HCT116 (cell line): ENCODE results near the gene TIMM9. TPM values are rescaled to one million over a fixed set of nuclear protein-coding genes. Genes with fewer than 3 reads are reported as not detected.
"Not testable (repeated sequence)": the region's sequence is repeated elsewhere in the genome, so short reads cannot be mapped to it uniquely, and the experiment has no call there.

Experiments
- ATAC-seq: fragments of 200-7000 bp; cut with Tn5 transposase; 2 replicates; pipeline ENCODE4 v1.9.1; 2020; ENCODE audit warnings: mild to moderate bottlenecking, moderate library complexity
- BruUV-seq: library from RNA; stranded (reverse); fragments of 400-500 nt; replicated peaks from 2 replicates; lab custom pipeline; 2021; lab: Mats Ljungman, UMichigan
- CTCF ChIA-PET: fragments of 300-600 bp; sonication (Branson Sonifier 250); formaldehyde crosslinking; loops from one replicate; lab custom pipeline; 2021; ENCODE audit warnings: antibody characterized with exemption; lab: Charles Lee
- POLR2A ChIA-PET: fragments of 300-600, 350-600 bp; sonication (Branson Sonifier 250); formaldehyde crosslinking; loops from one replicate; lab custom pipeline; 2021; ENCODE audit warnings: antibody characterized with exemption; lab: Charles Lee
- RAD21 ChIA-PET, 2 experiments: fragments of 300-600 bp; sonication (Branson Sonifier 250); formaldehyde crosslinking; loops; one replicate each; lab custom pipeline; 2023; ENCODE audit warnings: low total read pairs in 2 of 2; ENCODE audit not compliant: uncharacterized antibody in 2 of 2, unreplicated experiment in 2 of 2, low non-redundant PET in 1 of 2; lab: Charles Lee
- DNase-seq: peaks from one replicate; pipeline ENCODE4 v3.0.0-alpha.2; 2010; ENCODE audit warnings: low read depth, low spot score
- H2AFZ ChIP-seq: fragments of 200-600 bp; shearing (Covaris generic), sonication (generic); 2 replicates; pipeline ENCODE4 v1.6.1; 2017; ENCODE audit warnings: low read depth, mixed run types, mixed read lengths, antibody characterized with exemption, low read length; ENCODE audit not compliant: poor library complexity, severe bottlenecking
- H3K27ac ChIP-seq: 2 replicates; pipeline ENCODE4 v1.5.1; 2012; ENCODE audit warnings: low read depth, low read length
- H3K27me3 ChIP-seq: fragments of 200-600 bp; sonication (generic); 2 replicates; pipeline ENCODE4 v1.6.1; 2016; ENCODE audit warnings: mixed run types, low read length, mixed read lengths; ENCODE audit not compliant: insufficient read depth
- H3K36me3 ChIP-seq, 2 experiments: fragments of 200-500 bp in 1 of 2; fragments of 200-600 bp in 1 of 2; sonication (Bioruptor generic) in 1 of 2; sonication (generic) in 1 of 2; 2 replicates each; pipeline versions ENCODE4 v1.5.1 to v1.6.1; 2014 to 2016; ENCODE audit warnings: low read length in 2 of 2, inconsistent platforms in 1 of 2, mixed read lengths in 1 of 2, mixed run types in 1 of 2; ENCODE audit not compliant: insufficient read depth in 2 of 2, control insufficient read depth in 1 of 2
- H3K4me1 ChIP-seq, 2 experiments: fragments of 200-600 bp in 1 of 2; sonication (generic) in 1 of 2; 2 replicates each; pipeline versions ENCODE4 v1.5.1 to v1.6.1; 2012 to 2017; ENCODE audit warnings: low read length in 2 of 2, inconsistent platforms in 1 of 2, mild to moderate bottlenecking in 1 of 2, mixed read lengths in 1 of 2, mixed run types in 1 of 2, moderate library complexity in 1 of 2; ENCODE audit not compliant: insufficient read depth in 2 of 2, control insufficient read depth in 1 of 2
- H3K4me2 ChIP-seq: fragments of 200-600 bp; sonication (generic); 2 replicates; pipeline ENCODE4 v1.6.1; 2017; ENCODE audit warnings: mixed run types, low read length, mixed read lengths
- H3K4me3 ChIP-seq, 2 experiments: fragments of 200-600 bp in 1 of 2; sonication (generic) in 1 of 2; replicated peaks in 1 of 2; 2 replicates each; pipeline ENCODE4 v1.5.1; 2011 to 2016; ENCODE audit warnings: low read length in 2 of 2, control low read depth in 1 of 2, low read depth in 1 of 2, mild to moderate bottlenecking in 1 of 2, mixed read lengths in 1 of 2, mixed run types in 1 of 2
- H3K79me2 ChIP-seq: fragments of 200-600 bp; sonication (generic); 2 replicates; pipeline ENCODE4 v1.6.1; 2017; ENCODE audit warnings: mild to moderate bottlenecking, mixed run types, low read length, moderate library complexity, mixed read lengths; ENCODE audit not compliant: insufficient read depth
- H3K9ac ChIP-seq: fragments of 200-600 bp; sonication (generic); 2 replicates; pipeline ENCODE4 v1.6.1; 2016; ENCODE audit warnings: low read length, mixed read lengths
- H3K9me2 ChIP-seq: fragments of 200-600 bp; sonication (generic), shearing (Covaris generic); 2 replicates; pipeline ENCODE4 v1.6.1; 2017; ENCODE audit warnings: mixed run types, mild to moderate bottlenecking, moderate library complexity; ENCODE audit not compliant: insufficient read depth
- H3K9me3 ChIP-seq, 2 experiments: fragments of 200-500 bp in 1 of 2; fragments of 200-600 bp in 1 of 2; sonication (Bioruptor generic) in 1 of 2; sonication (generic) in 1 of 2; 2 replicates each; pipeline ENCODE4 v1.6.1; 2014 to 2017; ENCODE audit warnings: low read length in 2 of 2, mixed read lengths in 2 of 2, inconsistent platforms in 1 of 2, low read depth in 1 of 2, mild to moderate bottlenecking in 1 of 2, mixed run types in 1 of 2, moderate library complexity in 1 of 2; ENCODE audit not compliant: control insufficient read depth in 1 of 2, insufficient read depth in 1 of 2
- H4K20me1 ChIP-seq: fragments of 200-600 bp; sonication (generic), shearing (Covaris generic); 2 replicates; pipeline ENCODE4 v1.6.1; 2017; ENCODE audit warnings: mixed run types, mild to moderate bottlenecking, moderate library complexity; ENCODE audit not compliant: insufficient read depth
- CBX3 ChIP-seq: IDR thresholded peaks from 2 replicates; pipeline ENCODE4 v1.6.1; 2012; ENCODE audit warnings: low read depth
- ELF1 ChIP-seq: IDR thresholded peaks from 2 replicates; pipeline ENCODE4 v1.6.1; 2012; ENCODE audit warnings: low read depth, borderline replicate concordance
- RAD21 ChIP-seq: IDR thresholded peaks from 2 replicates; pipeline ENCODE4 v1.6.1; 2012; ENCODE audit warnings: low read depth, mild to moderate bottlenecking
- TCF7L2 ChIP-seq: IDR thresholded peaks from 2 replicates; pipeline ENCODE4 v1.7.0; 2011; ENCODE audit warnings: borderline replicate concordance, inconsistent platforms; ENCODE audit not compliant: insufficient read depth, insufficient read length; ENCODE audit errors: extremely low read depth
- intact Hi-C: fragments of 100-400 bp; cut with micrococcal nuclease; formaldehyde crosslinking; loops from 2 replicates; pipeline ENCODE4 v1.10.0; 2022
- total RNA-seq: library from RNA; stranded (reverse); gene quantifications from one replicate; pipeline ENCODE4 v1.2.1, GENCODE V29; 2021; ENCODE audit not compliant: unreplicated experiment
- TF ChIP-seq, protein P1 (sequence below): IDR thresholded peaks from 2 replicates; pipeline ENCODE4 v1.6.1; 2012
- TF ChIP-seq, protein P2 (sequence below), 3 experiments: fragments of 200-600 bp in 1 of 3; sonication (generic) in 1 of 3; IDR thresholded peaks in 2 of 3; conservative IDR thresholded peaks in 1 of 3; 2 replicates each; pipeline ENCODE4 v1.5.1; 2012 to 2017; ENCODE audit warnings: low read depth in 2 of 3, low read length in 2 of 3, antibody characterized with exemption in 1 of 3, borderline replicate concordance in 1 of 3, control low read depth in 1 of 3, mild to moderate bottlenecking in 1 of 3, mixed read lengths in 1 of 3, mixed run types in 1 of 3, moderate library complexity in 1 of 3; ENCODE audit not compliant: insufficient read depth in 1 of 3

The TIMM9 gene
- total RNA-seq, 1 experiment from 2014 or later = 40.7 TPM

DNA sequence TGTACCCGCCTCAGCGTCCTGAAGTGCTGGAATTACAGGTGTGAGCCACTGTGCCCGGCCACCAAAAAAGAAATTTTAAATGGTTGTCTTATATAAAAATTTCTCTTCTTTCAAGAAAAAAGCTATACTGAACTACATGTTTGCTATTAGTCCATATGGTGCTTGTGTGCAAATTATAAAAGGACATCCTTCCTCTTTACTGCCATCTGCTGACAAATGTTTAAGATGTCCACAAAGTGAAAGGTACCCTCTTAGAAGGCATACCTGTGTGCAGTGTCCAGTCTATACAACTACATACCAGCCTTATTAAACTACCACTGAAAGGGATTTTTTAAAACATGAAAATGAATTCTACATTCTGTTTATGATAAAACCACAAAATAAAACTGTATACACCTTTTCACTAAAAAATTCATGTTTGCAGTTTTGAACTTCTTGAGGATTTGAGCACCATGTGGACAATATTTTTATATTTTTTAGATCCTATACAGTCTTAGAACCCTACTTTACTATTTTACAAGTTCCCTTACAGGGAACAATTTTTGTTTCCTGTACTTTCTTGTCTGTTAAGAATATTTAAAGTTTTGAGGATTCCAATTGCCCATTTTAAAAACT is 64.4 kb downstream of the TIMM9 start:
- no peaks in the 10 kb centered on the region for H3K9me2 ChIP-seq
- H2AFZ ChIP-seq = no peak overlapping the region
- H3K27ac ChIP-seq = no peak overlapping the region
- H3K36me3 ChIP-seq = peaks cover 0 to 17% of the 10 kb centered on the region in 2 experiments; a peak in 2 of 4 replicates
- no peak overlapping the region for H3K4me2 ChIP-seq
- no TSS peak for BruUV-seq
- no peak overlapping the region for H3K9ac ChIP-seq
- CTCF ChIA-PET = interaction anchor here (1.6 kb wide), 2 partner anchors 253 to 256 kb away, joined by 3 to 4 read pairs; no protein-coding TSS in a partner anchor
- no peaks in the 10 kb centered on the region for H3K4me1 ChIP-seq
- no peaks in the 10 kb centered on the region for H3K27me3 ChIP-seq
- intact Hi-C loops = loop anchor here (1.0 kb wide), 1 partner anchor 255 kb away; no protein-coding TSS in a partner anchor
- TF ChIP-seq CBX3 (no peak), TCF7L2 (no peak), RAD21 (peak; percentile 35), ELF1 (no peak)
- TF ChIP-seq, protein P1, sequence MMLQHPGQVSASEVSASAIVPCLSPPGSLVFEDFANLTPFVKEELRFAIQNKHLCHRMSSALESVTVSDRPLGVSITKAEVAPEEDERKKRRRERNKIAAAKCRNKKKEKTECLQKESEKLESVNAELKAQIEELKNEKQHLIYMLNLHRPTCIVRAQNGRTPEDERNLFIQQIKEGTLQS = no peak
- TF ChIP-seq, protein P2, sequence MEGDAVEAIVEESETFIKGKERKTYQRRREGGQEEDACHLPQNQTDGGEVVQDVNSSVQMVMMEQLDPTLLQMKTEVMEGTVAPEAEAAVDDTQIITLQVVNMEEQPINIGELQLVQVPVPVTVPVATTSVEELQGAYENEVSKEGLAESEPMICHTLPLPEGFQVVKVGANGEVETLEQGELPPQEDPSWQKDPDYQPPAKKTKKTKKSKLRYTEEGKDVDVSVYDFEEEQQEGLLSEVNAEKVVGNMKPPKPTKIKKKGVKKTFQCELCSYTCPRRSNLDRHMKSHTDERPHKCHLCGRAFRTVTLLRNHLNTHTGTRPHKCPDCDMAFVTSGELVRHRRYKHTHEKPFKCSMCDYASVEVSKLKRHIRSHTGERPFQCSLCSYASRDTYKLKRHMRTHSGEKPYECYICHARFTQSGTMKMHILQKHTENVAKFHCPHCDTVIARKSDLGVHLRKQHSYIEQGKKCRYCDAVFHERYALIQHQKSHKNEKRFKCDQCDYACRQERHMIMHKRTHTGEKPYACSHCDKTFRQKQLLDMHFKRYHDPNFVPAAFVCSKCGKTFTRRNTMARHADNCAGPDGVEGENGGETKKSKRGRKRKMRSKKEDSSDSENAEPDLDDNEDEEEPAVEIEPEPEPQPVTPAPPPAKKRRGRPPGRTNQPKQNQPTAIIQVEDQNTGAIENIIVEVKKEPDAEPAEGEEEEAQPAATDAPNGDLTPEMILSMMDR (IDR thresholded peaks at IDR 0.05 in 2 of 3, conservative IDR thresholded peaks at IDR 0.05 in 1 of 3; ENCODE audit: borderline replicate concordance in 1 of 3, insufficient read depth in 1 of 3, low read depth in 2 of 3, low read length in 2 of 3) = peak; percentile 14 to 52 (median 40); a peak in 5 of 6 replicates
- no peaks in the 10 kb centered on the region for H3K79me2 ChIP-seq
- no peaks in the 10 kb centered on the region for H3K9me3 ChIP-seq
- DNase-seq (peak; percentile 21), ATAC-seq (peak; percentile 86)
- H3K4me3 ChIP-seq = no peak overlapping the region
- POLR2A ChIA-PET = no interaction called here
- RAD21 ChIA-PET = interaction anchor here in 1 of 2 experiments (0.6 kb wide), 1 partner anchor 147 kb away, joined by 3 read pairs; no protein-coding TSS in a partner anchor
- no peaks in the 10 kb centered on the region for H4K20me1 ChIP-seq

DNA sequence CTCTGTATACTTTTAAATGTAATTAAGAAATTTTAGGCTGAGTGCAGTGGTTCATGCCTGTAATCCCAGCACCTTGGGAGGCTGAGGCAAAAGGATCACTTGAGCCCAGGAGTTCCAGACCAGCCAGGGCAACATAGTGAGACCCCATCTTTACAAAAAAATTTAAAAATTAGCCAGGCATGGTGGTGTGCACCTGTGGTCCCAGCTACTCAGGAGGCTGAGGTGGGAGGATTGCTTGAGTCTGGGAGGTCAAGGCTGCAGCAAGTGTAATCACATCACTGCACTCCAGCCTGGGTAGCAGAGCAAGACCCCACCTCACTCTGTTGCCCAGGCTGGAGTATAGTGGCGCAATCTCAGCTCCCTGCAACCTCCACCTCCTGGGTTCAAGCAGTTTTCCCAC is 65.1 kb downstream of the TIMM9 start:
- H3K9me2 ChIP-seq, H3K27me3 ChIP-seq, H3K79me2 ChIP-seq, H3K4me2 ChIP-seq, CTCF ChIA-PET, H3K4me1 ChIP-seq, POLR2A ChIA-PET, intact Hi-C loops, ATAC-seq, H3K27ac ChIP-seq, H3K9ac ChIP-seq, BruUV-seq, H3K4me3 ChIP-seq, DNase-seq, H2AFZ ChIP-seq, H4K20me1 ChIP-seq, H3K9me3 ChIP-seq, RAD21 ChIA-PET: not testable (repeated sequence)
- H3K36me3 ChIP-seq = peaks cover 0 to 17% of the 10 kb centered on the region in 2 experiments; a peak in 2 of 4 replicates

Other genes with a start within 250 kb of the TIMM9 start
- gene ACTR10, start 227.4 kb downstream of the TIMM9 start, total RNA-seq = 39.6 TPM
- 267 TPM for gene PSMA3, start 182.7 kb downstream of the TIMM9 start, total RNA-seq
- 13.9 TPM for gene ARID4A, start 129.0 kb downstream of the TIMM9 start, total RNA-seq
- not detected for gene TOMM20L, start 31.6 kb downstream of the TIMM9 start, total RNA-seq
- 25.7 TPM for gene KIAA0586, start 188 bp upstream of the TIMM9 start, total RNA-seq
- gene DACT1, start 210.4 kb upstream of the TIMM9 start, total RNA-seq = 1.6 TPM